Measurements from ENCODE around the gene OR5K3.

- TF ChIP-seq CTCF (IDR thresholded peaks at IDR 0.05; ENCODE audit: low read depth, low read length, missing input control) (no peak), TAF1 (conservative IDR thresholded peaks at IDR 0.05) (no peak), JUND (IDR thresholded peaks at IDR 0.05) (no peak), ATF3 (IDR thresholded peaks at IDR 0.05) (no peak), SP1 (IDR thresholded peaks at IDR 0.05) (no peak), HNF4A (conservative IDR thresholded peaks at IDR 0.05) (no peak)
Observed at GRCh38 chr3:98376631-98377030, 13.8 kb upstream of the OR5K3 start.

Measured in liver (tissue), 3 donors.